WTC11 (cell line): ENCODE measurements around the gene COL13A1.

Experiments used
- CTCF ChIP-seq: fragments of 200-600 bp; IDR thresholded peaks from 2 replicates; pipeline ENCODE4 v1.8.0; 2022; ENCODE audit warnings: antibody characterized with exemption
- IRF1 ChIP-seq: sonication (generic); formaldehyde crosslinking; IDR thresholded peaks from 2 replicates; pipeline ENCODE4 v1.8.0; 2023; ENCODE audit warnings: missing genetic modification reagents
- JUN ChIP-seq: sonication (generic); formaldehyde crosslinking; IDR thresholded peaks from 2 replicates; pipeline ENCODE4 v1.8.0; 2023; ENCODE audit warnings: mild to moderate bottlenecking, missing genetic modification reagents
- TP53 ChIP-seq: sonication (generic); formaldehyde crosslinking; IDR thresholded peaks from 2 replicates; pipeline ENCODE4 v1.8.1; 2023; ENCODE audit warnings: mild to moderate bottlenecking, missing genetic modification reagents
- ZBTB21 ChIP-seq: sonication (generic); formaldehyde crosslinking; IDR thresholded peaks from 2 replicates; pipeline ENCODE4 v1.8.1; 2023; ENCODE audit warnings: mild to moderate bottlenecking, missing genetic modification reagents, borderline replicate concordance
- ZNF317 ChIP-seq: sonication (generic); formaldehyde crosslinking; IDR thresholded peaks from 2 replicates; pipeline ENCODE4 v1.8.1; 2023; ENCODE audit warnings: low read depth, mild to moderate bottlenecking, moderate library complexity, missing genetic modification reagents, borderline replicate concordance
- ZNF416 ChIP-seq: fragments of 250-450 bp; sonication (Bioruptor Pico); IDR thresholded peaks from 2 replicates; pipeline ENCODE4 v1.9.0; 2021; ENCODE audit warnings: mild to moderate bottlenecking, inconsistent platforms
- ZNF423 ChIP-seq: fragments of 250-450 bp; sonication (Bioruptor Pico); IDR thresholded peaks from 2 replicates; pipeline ENCODE4 v2.1.2; 2022; ENCODE audit warnings: mild to moderate bottlenecking, moderate library complexity

GRCh38 chr10:69835233-69835632 is 33.5 kb downstream of the COL13A1 start:
- no peak for TF ChIP-seq ZNF317 (CRISPR knock-in tag)
- no peak for TF ChIP-seq IRF1
- no peak for TF ChIP-seq CTCF
- TF ChIP-seq ZNF416 (CRISPR knock-in tag) = no peak
- no peak for TF ChIP-seq TP53
- no peak for TF ChIP-seq ZNF423 (CRISPR knock-in tag)
- TF ChIP-seq JUN (CRISPR knock-in tag) = no peak
- no peak for TF ChIP-seq ZBTB21 (CRISPR knock-in tag)
